HG02970 (cell line): ENCODE results near the gene STK17B.

ENCODE experiments used
- ATAC-seq: cut with Tn5 transposase; IDR thresholded peaks from one replicate; pipeline ENCODE4 v1.9.1; 2021; ENCODE audit warnings: mild to moderate bottlenecking, moderate library complexity, moderate number of reproducible peaks; ENCODE audit not compliant: unreplicated experiment, low FRiP score

STK17B gene

GRCh38 chr2:196186266-196186980 is 15.0 kb upstream of the STK17B start:
- no peak for ATAC-seq

GRCh38 chr2:196184921-196185320 is 13.5 kb upstream of the STK17B start:
- no peak for ATAC-seq

- no peak for ATAC-seq
These were observed 12.3 kb upstream of the STK17B start for GRCh38 chr2:196183528-196184231.

- ATAC-seq, result no peak
These were observed 11.7 kb upstream of the STK17B start for GRCh38 chr2:196183172-196183473.

DNA sequence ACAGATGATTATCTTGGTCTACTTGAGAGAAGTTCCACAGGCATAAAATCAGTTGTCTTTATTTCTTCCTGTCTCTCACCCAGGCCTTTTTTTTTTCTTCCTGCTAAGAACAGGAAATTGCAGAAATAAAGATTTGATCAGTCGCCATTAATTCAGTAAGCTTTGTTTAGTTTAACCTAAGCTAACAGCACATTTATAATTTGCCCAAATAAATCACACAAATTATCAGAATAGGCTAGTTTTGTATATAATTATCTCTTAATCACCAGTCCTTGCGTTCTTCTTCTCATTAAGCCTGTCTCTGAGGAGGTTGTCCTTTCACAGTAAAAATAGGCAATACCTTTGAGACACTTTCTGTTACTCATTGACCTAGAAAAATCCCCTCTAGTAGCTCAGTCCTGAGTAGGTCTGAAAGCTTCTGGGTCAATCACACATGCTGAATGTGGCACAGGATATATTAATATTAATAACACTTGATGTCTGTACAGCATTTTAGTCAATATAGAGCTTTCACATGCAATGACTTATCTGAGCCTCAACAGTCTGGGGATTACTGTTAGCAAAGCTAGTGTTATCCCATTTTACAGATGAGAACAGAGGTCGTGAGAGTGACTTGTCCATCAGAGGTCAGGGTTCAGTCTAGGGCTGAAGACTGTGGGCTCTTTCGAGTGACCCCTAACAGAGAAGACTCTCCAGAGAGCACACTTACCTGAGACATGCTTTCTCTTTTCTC is 11.2 kb upstream of the STK17B start:
- ATAC-seq, result peak; percentile 93

DNA sequence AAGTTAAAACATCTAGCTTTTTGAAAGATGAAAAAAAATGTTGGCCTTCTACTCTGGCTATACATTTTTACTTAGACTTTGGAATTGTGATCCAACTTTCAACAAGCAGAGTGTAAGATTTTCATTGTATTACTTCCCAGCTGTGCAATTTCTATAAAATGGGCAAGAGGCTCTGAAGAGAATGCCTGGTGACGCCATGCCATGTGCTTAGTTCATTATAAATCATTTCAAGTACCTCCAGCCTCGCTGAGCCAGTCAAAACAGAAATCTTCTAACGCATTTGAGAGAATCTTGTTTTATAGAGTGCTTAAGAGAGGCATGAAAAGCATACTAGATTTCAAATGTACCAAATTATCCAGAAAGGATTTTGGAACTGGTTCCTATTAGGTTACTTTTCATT is 10.1 kb upstream of the STK17B start:
- no peak for ATAC-seq

DNA sequence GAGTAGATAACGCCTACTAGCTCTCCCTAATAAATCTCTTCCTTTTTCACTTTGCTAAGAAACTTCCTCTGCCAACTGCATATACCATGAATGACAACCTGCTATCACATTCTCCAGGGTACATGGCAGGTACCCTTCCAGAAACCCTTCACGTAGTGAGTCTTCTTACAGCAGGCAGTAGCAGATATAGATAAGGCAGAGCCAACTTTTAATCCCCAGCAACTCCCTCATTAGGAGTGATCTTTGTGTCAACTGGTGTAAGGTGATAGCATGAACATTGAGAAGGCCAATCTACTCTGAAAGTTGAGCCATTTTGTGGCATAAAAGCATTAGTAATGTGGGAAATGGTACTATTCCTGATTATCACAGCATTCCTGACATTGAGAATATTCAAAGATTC is 5.7 kb upstream of the STK17B start:
- ATAC-seq, result no peak

- ATAC-seq, result peak; percentile 55
These were observed 4.9 kb upstream of the STK17B start for GRCh38 chr2:196176142-196176738.

GRCh38 chr2:196174404-196174803 is 3.0 kb upstream of the STK17B start:
- ATAC-seq, result no peak

GRCh38 chr2:196173505-196173904 is 2.1 kb upstream of the STK17B start:
- ATAC-seq, result no peak

GRCh38 chr2:196172951-196173350 is 1.6 kb upstream of the STK17B start:
- no peak for ATAC-seq

DNA sequence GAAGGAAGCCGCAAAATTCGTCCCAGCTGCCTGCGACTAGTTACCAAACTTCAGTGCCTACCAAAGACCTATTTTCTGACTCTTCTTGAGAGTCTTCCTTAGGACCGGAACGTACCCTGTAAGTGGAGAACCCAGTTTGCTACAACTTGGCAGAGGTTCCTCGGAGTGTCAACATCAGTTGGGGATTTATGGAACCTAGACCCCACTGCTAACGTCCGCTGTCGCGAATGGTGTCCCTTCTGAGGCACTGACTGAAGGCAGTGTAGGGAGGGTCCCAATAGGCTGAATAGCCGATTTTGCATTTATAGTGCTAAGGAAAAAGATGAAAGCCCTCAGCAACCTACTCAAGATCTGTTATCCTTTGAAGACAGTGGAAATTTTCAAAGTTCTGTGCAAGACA is 568 bp upstream of the STK17B start:
- ATAC-seq, result no peak

DNA sequence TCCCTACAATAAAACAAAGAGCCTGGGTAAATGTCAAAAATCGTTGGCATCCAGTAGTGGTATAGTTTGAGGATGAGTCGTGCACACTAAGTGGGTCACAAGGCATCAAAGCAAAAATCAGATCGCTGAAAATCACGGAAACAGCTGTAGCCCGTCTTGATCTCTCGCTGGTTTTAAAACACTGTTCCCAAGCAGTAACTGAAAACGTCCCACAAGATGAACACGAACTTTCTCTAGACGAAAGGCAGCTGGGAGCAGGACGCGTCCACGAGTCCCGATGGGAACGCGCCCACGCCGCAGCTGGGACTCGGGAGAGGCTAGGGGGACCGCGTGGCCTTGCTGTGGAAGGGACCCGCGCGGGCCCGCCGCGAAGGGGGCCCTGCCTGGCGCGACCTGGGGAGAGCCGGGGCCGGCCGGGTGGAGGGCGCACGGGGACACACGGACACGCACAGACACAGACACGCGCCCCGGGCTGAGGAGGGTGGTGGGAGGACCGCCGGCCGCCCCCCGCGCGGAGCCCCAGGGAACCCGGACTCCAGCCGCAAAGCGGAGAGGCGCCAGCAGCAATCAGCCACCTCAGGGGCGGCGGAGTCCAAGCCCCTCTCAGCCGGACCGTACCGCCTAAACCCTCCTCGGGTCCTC is 651 bp downstream of the STK17B start:
- ATAC-seq, result peak; percentile 9

DNA sequence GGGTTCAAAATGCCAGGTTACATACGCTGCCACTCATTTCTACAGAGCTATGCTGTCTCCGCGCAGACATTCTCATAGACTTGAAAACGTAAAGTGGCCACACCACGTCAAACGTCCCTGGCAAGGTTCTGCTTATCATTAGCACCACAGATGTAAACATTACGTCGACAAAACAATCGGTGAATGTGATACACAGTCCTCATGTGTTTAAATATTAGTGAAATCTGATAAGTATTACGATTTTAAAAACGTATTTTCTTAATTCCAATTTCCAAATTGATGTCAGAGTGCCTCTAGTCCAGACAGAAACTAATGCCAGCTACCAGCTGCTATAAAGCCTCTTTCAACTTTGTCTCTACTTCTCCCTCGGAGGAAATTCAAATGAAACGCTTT is 1.2 kb downstream of the STK17B start:
- no peak for ATAC-seq

DNA sequence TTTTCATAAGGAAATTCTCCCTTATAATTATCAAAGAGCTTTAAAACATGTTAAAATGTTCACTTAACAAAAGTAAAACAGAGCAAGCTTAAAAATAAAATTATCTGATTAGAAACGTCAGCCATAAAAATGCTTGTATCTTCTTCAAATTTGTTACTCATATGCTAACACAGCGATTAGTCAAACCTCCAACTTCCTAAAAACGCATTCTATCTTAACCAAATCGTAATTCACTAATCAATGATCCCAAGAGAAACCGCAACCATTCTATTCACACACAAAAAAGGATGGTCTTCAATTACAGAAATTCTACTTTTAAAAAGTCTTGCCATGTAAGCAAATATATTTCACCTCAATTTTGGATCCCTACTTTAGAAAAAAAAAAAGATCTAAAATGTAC is 1.9 kb downstream of the STK17B start:
- ATAC-seq, result no peak

DNA sequence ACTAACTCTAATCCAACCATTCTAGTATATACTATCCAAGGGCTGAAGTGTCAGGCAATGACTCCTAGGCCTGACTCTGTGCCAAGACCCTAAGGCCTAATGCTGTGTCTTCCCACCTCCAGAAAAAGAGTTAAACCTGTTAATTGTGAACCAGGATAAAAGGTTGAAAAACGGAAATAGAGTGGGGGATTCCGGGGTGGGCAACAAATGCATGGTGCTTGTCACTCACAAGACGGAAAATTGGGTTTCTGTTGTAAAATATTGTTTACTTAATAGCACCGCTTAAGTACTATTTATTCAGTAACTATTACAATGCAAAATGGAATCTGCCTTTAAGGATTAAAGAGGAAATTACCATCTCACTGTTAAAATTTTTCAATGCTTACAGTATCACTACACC is 3.2 kb downstream of the STK17B start:
- no peak for ATAC-seq

DNA sequence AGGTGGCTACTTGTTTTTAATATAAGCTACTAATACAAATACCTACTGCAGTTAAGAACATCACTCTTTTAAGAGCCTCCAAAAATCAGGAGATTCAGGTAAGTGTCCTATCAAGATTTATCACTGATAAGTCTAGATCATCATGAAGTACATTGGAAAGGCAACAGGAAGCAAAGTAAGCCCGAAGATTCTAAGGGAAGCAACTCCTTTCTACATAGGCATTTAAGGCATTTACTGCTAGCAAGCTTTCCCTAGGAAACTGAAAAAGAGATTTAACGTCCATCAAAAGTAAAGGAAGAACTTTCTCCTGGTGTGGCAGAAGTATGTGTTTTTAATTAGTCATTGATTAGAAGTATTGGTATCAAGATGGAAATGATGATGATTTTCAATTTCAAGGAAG is 3.7 kb downstream of the STK17B start:
- no peak for ATAC-seq

DNA sequence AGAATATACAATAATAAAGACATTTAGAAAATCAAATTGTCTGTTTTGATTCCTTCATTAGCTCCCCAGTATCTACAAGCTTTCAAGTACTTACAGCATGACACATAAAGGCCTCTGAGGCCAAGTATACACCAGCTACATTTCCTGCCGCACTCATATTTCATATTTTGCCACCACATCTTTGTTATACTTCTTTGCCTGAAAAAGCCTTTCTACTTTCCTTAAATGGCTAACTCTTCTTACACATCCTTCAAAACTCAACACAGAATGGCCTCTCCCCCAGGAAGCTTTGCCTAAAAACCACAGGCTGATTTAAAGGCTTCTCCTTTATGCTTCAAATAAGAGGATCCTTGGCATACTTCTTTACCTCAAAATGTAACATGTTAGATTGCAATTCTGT is 4.5 kb downstream of the STK17B start:
- ATAC-seq, result no peak

- no peak for ATAC-seq
These were observed 6.4 kb downstream of the STK17B start for GRCh38 chr2:196165016-196165415.

DNA sequence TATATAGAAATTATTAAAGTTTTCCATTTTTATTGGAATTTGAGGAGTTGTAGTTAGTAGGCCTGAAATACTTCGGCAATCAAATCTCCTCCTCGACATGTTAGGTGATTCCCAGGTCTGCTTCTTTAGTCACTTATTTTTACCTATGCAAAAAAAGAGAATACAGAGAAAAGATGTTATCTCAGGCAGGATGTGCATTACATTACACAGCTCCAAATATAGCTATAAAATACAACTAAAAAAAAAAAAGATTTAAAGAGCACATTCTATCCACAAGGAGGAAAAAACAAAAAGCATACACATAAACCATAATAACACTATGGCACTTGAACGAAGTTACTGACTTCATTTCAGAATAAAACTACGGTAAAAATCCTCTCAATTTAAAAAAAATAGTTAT is 8.1 kb downstream of the STK17B start:
- no peak for ATAC-seq

DNA sequence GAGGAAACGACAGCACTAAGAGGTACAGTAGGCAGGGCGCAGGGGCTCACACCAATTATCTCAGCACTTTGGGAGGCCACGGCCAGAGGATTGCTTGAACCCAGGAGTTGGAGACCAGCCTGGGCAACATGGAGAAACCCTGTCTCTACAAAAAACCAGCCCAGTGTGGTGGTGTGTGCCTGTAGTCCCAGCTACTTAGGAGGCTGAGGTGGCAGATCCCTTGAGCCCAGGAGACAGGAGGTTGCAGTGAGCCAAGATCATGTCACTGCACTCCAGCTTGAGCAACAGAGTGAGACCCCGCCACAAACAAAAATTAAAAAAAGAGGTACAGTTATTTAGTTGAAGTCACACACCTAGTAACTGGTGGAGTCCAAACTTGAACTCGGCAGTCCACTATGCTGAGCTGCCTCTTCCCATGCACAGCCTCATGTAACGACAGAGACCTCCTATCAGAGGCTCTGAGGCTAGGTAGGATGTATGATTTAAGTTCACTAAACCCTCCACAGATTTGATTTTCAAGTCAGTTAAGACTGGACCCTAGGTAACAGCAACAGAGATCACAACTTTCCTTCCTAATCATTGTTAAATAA is 8.7 kb downstream of the STK17B start:
- ATAC-seq, result no peak
